GM18907 (cell line): ENCODE measurements around the gene RNF6.

Experiments used
- ATAC-seq: cut with Tn5 transposase; IDR thresholded peaks from one replicate; pipeline ENCODE4 v1.9.1; 2021; ENCODE audit warnings: mild to moderate bottlenecking, moderate library complexity; ENCODE audit not compliant: unreplicated experiment

Gene RNF6

GRCh38 chr13:26168237-26168814 lies 53.8 kb downstream of the RNF6 start:
- ATAC-seq, result no peak

GRCh38 chr13:26163812-26164211 lies 58.3 kb downstream of the RNF6 start:
- no peak for ATAC-seq
